ENCODE results near the gene GPR171. TPM values are rescaled to one million over a fixed set of nuclear protein-coding genes. Genes with fewer than 3 reads are reported as not detected.

Gene GPR171
- total and polyA plus RNA-seq, 2 of the 13 experiments (the other 11 are each of a cell fraction or from before 2014, with no cell fraction given), result not detected

DNA sequence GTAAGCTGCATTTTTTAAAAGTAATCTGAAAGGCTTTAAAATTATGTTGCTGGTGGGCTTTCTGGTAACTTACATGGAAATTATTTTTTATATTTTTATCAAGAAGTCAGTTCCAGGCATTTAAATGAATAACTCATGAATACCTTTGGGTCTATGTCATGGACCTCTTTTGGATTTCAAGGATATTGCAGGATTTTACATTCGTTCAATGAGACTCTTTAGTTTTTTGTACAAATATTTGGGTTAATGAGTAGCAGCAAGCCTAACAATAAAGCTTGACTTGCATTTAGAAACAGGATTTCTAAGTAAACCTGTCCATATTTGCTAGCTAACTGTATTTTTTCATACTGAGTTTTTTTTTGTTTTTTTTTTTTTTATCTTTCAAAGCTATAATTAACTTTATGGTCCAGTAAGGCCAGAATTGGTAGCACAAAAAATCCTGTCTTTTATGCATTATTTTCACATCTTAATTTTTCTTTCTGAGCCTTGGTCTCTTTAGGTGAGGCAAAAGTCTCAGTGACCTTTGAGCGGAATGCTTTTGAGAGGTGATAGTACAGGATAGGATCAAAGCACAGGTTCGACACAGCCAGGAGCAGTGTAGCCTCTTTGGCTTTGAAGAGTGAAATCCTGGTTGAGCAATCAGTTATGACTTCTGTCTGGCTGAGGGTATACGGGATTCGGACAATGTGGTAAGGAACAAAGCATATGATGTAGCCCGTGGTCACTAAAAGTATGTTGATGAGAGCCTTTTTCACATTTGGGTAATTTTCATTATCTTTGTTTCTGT is 4.8 kb downstream of the GPR171 start (continued):
- TF ChIP-seq ERF (CRISPR knock-in tag; IDR thresholded peaks at IDR 0.05), result peak; percentile 89
- no peak for TF ChIP-seq THYN1 (CRISPR knock-in tag; IDR thresholded peaks at IDR 0.05; ENCODE audit: borderline replicate concordance, low read depth)
- peak; percentile 97 for TF ChIP-seq NFIC (IDR thresholded peaks at IDR 0.05; ENCODE audit: low read length)
- TF ChIP-seq CHCHD3 (CRISPR knock-in tag; IDR thresholded peaks at IDR 0.05), result no peak
- peak; percentile 76; the same call in 1 of the 2 replicates for TF ChIP-seq CHD4 (IDR thresholded peaks at IDR 0.05; ENCODE audit: borderline replicate concordance, low read length)
- no peak for TF ChIP-seq ZNF10 (CRISPR knock-in tag; IDR thresholded peaks at IDR 0.05; ENCODE audit: borderline replicate concordance, low read depth)
- TF ChIP-seq HBP1 (CRISPR knock-in tag; IDR thresholded peaks at IDR 0.05; ENCODE audit: low read depth), result peak; percentile 36; the same call in 1 of the 2 replicates
- no peak for TF ChIP-seq MATR3 (CRISPR knock-in tag; IDR thresholded peaks at IDR 0.05)
- TF ChIP-seq ZNF775 (CRISPR knock-in tag; IDR thresholded peaks at IDR 0.05; ENCODE audit: borderline replicate concordance), result no peak
- TF ChIP-seq NFATC3 (CRISPR knock-in tag; IDR thresholded peaks at IDR 0.05), result no peak
- 0 out of 2 replicates have a peak, but pooled peaks have one; percentile 34 for TF ChIP-seq ZNF33A (CRISPR knock-in tag; IDR thresholded peaks at IDR 0.05; ENCODE audit: borderline replicate concordance)
- TF ChIP-seq ZNF530 (CRISPR knock-in tag; IDR thresholded peaks at IDR 0.05; ENCODE audit: low read depth), result no peak
- no peak for TF ChIP-seq GMEB1 (CRISPR knock-in tag; IDR thresholded peaks at IDR 0.05; ENCODE audit: borderline replicate concordance)
- peak; percentile 93 for TF ChIP-seq CREM (IDR thresholded peaks at IDR 0.05)
- no peak for TF ChIP-seq CREM (CRISPR knock-in tag; IDR thresholded peaks at IDR 0.05)
- no peak for TF ChIP-seq SP1 (IDR thresholded peaks at IDR 0.05)
- TF ChIP-seq SP1 (CRISPR knock-in tag; IDR thresholded peaks at IDR 0.05), result no peak
- no peak for TF ChIP-seq ZNF616 (CRISPR knock-in tag; IDR thresholded peaks at IDR 0.05; ENCODE audit: low read depth)
- no peak for TF ChIP-seq ZBTB3 (CRISPR knock-in tag; IDR thresholded peaks at IDR 0.05; ENCODE audit: borderline replicate concordance, low read depth)
- no peak for TF ChIP-seq HOXA9 (CRISPR knock-in tag; IDR thresholded peaks at IDR 0.05; ENCODE audit: borderline replicate concordance)
- peak; percentile 76 for TF ChIP-seq ZNF574 (CRISPR knock-in tag; IDR thresholded peaks at IDR 0.05)
- TF ChIP-seq TEF (CRISPR knock-in tag; IDR thresholded peaks at IDR 0.05), result no peak
- TF ChIP-seq ELF3 (CRISPR knock-in tag; IDR thresholded peaks at IDR 0.05), result peak; percentile 79
- TF ChIP-seq SIX1 (CRISPR knock-in tag; IDR thresholded peaks at IDR 0.05; ENCODE audit: borderline replicate concordance), result peak; percentile 73

Measured in HepG2 (cell line).